Esophagus squamous epithelium (tissue), 5 donors: ENCODE results near the gene KRTDAP. TPM values are rescaled to one million over a fixed set of nuclear protein-coding genes. Genes with fewer than 3 reads are reported as not detected.

Experiments used
- DNase-seq: peaks from one replicate; lab custom pipeline; 2025; lab: John Stamatoyannopoulos, UW
- H3K27ac ChIP-seq, 4 donors: fragments of 200-600 bp; sonication (generic); one replicate each; pipeline ENCODE4 v1.5.1; 2016 to 2019; ENCODE audit warnings: mild to moderate bottlenecking in 1 of 4
- H3K27me3 ChIP-seq, 4 donors: fragments of 200-600 bp; sonication (generic); 1 replicate in 3 of 4; 2 replicates in 1 of 4; pipeline versions ENCODE4 v1.5.1 to v1.6.0; 2017 to 2021; ENCODE audit warnings: antibody characterized with exemption in 1 of 4
- H3K36me3 ChIP-seq, 3 donors: fragments of 200-600 bp; sonication (generic); one replicate each; pipeline ENCODE4 v1.5.1; 2016 to 2019
- H3K4me1 ChIP-seq, 3 donors: fragments of 200-600 bp; sonication (generic); one replicate each; pipeline ENCODE4 v1.5.1; 2017 to 2019
- H3K4me3 ChIP-seq, 4 donors: fragments of 200-600 bp; sonication (generic); 1 replicate in 3 of 4; 2 replicates in 1 of 4; pipeline ENCODE4 v1.5.1; 2016 to 2019; ENCODE audit warnings: mild to moderate bottlenecking in 2 of 4, moderate library complexity in 1 of 4
- H3K9me3 ChIP-seq, 3 donors: fragments of 200-600 bp; sonication (generic); one replicate each; pipeline ENCODE4 v1.5.1; 2016 to 2019
- POLR2A ChIP-seq, 4 donors: fragments of 450-650 bp; IDR thresholded peaks; one replicate each; pipeline ENCODE4 v1.6.1; 2017; ENCODE audit warnings: antibody characterized with exemption in 4 of 4, mild to moderate bottlenecking in 4 of 4, moderate library complexity in 3 of 4
- WGBS, 2 donors: methylation state at CpG; one replicate each; pipeline ENCODE4 v1.1.5; 2018; 5-methylcytosine and 5-hydroxymethylcytosine counted together
- intact Hi-C: fragments of 100-400 bp; cut with DNase I; formaldehyde crosslinking; loops from one replicate; pipeline ENCODE4 v1.15.0; 2022
- total RNA-seq, 4 donors: library from RNA; depleted of rRNA; stranded (reverse); fragments of >200 nt; gene quantifications; one replicate each; pipeline ENCODE4 v1.1.0, GENCODE V29; 2016
- TF ChIP-seq, protein P1 (sequence below), 6 experiments: fragments of 450-650 bp in 4 of 6; fragments of 200-600 bp in 2 of 6; sonication (generic) in 2 of 6; IDR thresholded peaks; one replicate each; pipeline ENCODE4 v1.5.1; 2016 to 2019; ENCODE audit warnings: antibody characterized with exemption in 6 of 6, mild to moderate bottlenecking in 4 of 6, moderate library complexity in 4 of 6
- donor health status: DM: yes; HTN: yes; CAD: no.

KRTDAP gene
- total RNA-seq, 4 donors from 2014 or later, result 4.6 to 656 (median 111) TPM

DNA sequence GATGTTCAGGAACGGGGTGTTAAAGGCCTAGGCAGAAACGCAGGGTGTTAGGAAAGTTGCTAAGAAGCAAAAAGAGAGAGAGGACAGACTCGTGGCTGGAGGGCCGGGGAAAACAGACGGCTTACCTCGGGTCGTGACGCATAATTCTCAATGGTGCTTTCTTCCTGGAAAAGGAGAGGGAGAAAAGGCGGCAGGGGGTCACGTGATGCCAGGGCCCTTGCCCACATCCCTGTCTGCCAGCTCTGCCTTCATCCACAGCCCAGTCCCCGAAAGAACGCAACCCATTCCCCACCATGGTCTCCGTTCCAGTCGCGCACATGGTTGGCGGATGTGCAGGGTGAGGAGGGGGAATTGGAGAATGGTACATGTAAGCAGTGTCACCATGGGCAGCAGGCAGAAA lies 1.6 kb downstream of the KRTDAP start:
- Histone ChIP-seq H3K27ac (no peak overlapping the region), H3K9me3 (no peaks in the 10 kb centered on the region), H3K4me1 (peaks cover 0 to 27% (median 0%) of the 10 kb centered on the region in 3 donors), H3K27me3 (peaks cover 0 to 69% (median 0%) of the 10 kb centered on the region in 4 donors), H3K36me3 (no peaks in the 10 kb centered on the region), H3K4me3 (no peak overlapping the region)
- WGBS, 2 donors, result 79 to 88% methylated on average over 16 of the region's 16 CpGs
- intact Hi-C loops, result no loop called here
- no peak for DNase-seq
- TF ChIP-seq, protein P1, sequence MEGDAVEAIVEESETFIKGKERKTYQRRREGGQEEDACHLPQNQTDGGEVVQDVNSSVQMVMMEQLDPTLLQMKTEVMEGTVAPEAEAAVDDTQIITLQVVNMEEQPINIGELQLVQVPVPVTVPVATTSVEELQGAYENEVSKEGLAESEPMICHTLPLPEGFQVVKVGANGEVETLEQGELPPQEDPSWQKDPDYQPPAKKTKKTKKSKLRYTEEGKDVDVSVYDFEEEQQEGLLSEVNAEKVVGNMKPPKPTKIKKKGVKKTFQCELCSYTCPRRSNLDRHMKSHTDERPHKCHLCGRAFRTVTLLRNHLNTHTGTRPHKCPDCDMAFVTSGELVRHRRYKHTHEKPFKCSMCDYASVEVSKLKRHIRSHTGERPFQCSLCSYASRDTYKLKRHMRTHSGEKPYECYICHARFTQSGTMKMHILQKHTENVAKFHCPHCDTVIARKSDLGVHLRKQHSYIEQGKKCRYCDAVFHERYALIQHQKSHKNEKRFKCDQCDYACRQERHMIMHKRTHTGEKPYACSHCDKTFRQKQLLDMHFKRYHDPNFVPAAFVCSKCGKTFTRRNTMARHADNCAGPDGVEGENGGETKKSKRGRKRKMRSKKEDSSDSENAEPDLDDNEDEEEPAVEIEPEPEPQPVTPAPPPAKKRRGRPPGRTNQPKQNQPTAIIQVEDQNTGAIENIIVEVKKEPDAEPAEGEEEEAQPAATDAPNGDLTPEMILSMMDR (IDR thresholded peaks at IDR 0.05), result no peak
- no peak for TF ChIP-seq POLR2A (IDR thresholded peaks at IDR 0.05)

GRCh38 chr19:35487656-35488182 lies 2.5 kb downstream of the KRTDAP start:
- Histone ChIP-seq H3K9me3 (no peaks in the 10 kb centered on the region), H3K27me3 (peaks cover 0 to 61% (median 0%) of the 10 kb centered on the region in 4 donors), H3K4me1 (peaks cover 0 to 22% (median 0%) of the 10 kb centered on the region in 3 donors), H3K27ac (no peak overlapping the region), H3K4me3 (no peak overlapping the region), H3K36me3 (no peaks in the 10 kb centered on the region)
- no peak for DNase-seq
- TF ChIP-seq POLR2A (IDR thresholded peaks at IDR 0.05), result no peak
- TF ChIP-seq, protein P1 (IDR thresholded peaks at IDR 0.05), result no peak
- WGBS, 2 donors, result 89 to 93% methylated on average over 10 of the region's 10 CpGs
- intact Hi-C loops, result no loop called here

DNA sequence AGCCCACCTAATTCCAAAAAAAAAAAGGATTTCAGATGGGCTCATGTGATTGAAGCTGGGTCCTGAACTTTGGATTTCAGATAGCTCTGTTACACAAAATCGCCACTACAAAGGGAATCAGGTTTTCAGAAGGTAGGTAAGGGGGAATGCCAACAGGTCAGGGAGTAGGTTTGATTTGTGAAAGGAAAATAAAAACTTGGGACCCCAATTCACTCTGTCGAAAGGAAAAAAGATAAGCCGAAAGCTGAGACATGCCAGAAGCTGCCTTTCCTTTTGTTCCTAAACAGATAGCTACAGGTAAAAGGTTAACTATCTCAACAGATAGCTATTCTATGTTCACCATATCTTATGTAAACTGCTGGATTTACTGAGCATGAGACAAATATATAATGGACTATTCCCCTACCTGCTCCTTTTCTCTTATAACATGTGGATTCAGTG lies 4.0 kb downstream of the KRTDAP start:
- Histone ChIP-seq H3K27ac (no peak overlapping the region), H3K9me3 (no peaks in the 10 kb centered on the region), H3K4me1 (peaks cover 0 to 13% (median 0%) of the 10 kb centered on the region in 3 donors), H3K4me3 (no peak overlapping the region), H3K36me3 (no peaks in the 10 kb centered on the region), H3K27me3 (peaks cover 0 to 47% (median 0%) of the 10 kb centered on the region in 4 donors)
- WGBS, 2 donors, result 53 to 75% methylated on average over 3 of the region's 3 CpGs
- DNase-seq, result no peak
- no peak for TF ChIP-seq POLR2A (IDR thresholded peaks at IDR 0.05)
- TF ChIP-seq, protein P1 (IDR thresholded peaks at IDR 0.05), result no peak
- intact Hi-C loops, result no loop called here

DNA sequence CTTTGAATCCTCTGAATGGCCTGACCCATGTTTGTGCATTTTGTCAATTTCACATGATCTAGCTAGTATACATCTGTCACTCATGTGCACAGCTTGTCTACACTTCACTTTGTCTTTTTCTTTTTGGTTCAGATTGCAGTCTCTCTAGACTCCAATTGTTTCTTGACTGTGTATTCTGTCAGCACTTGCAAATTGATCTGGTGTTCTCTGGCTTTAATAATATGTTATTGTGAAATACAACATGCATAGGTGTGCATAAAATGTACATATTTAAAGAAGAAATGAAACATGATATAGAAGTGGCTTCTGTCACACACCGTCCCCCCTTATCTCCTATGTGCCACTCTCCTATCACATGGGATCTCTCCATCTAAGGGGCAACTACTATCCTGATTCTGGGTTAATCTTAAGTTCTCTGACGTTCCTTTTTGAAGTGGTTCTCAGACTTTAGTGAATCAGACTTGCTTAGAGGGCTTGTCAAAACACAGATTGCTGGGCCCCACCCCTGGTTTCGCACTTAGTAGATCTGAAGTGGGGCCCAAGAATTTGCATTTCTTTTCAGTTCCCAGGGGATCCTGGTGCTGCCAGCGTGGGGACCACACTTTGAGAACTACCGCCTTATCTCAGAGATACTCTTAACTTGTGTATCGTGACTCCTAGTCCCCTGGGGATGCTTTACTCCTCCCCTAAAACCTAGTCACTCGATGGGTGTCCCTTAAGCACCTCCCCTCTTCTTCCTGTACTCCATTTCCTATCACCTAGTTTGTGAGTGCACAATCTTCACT lies 5.8 kb downstream of the KRTDAP start:
- intact Hi-C loops, result no loop called here
- WGBS, 2 donors, result 56 to 59% methylated on average over 7 of the region's 7 CpGs
- H3K9me3 ChIP-seq, result no peaks in the 10 kb centered on the region
- H3K4me3 ChIP-seq, result no peak overlapping the region
- peaks cover 0 to 29% (median 0%) of the 10 kb centered on the region in 4 donors for H3K27me3 ChIP-seq
- H3K36me3 ChIP-seq, result no peaks in the 10 kb centered on the region
- DNase-seq, result no peak
- H3K4me1 ChIP-seq, result no peaks in the 10 kb centered on the region
- no peak overlapping the region for H3K27ac ChIP-seq
- no peak for TF ChIP-seq POLR2A (IDR thresholded peaks at IDR 0.05)
- TF ChIP-seq, protein P1 (IDR thresholded peaks at IDR 0.05), result no peak

GRCh38 chr19:35483089-35483488 lies 7.2 kb downstream of the KRTDAP start:
- 76 to 81% methylated on average over 5 of the region's 5 CpGs for WGBS, 2 donors
- Histone ChIP-seq H3K27ac (no peak overlapping the region), H3K27me3 (peaks cover 0 to 16% (median 0%) of the 10 kb centered on the region in 4 donors), H3K36me3 (no peaks in the 10 kb centered on the region), H3K4me3 (no peak overlapping the region), H3K4me1 (peaks cover 0 to 9% (median 0%) of the 10 kb centered on the region in 3 donors), H3K9me3 (no peaks in the 10 kb centered on the region)
- intact Hi-C loops, result no loop called here
- DNase-seq, result no peak
- TF ChIP-seq, protein P1 (IDR thresholded peaks at IDR 0.05), result no peak
- no peak for TF ChIP-seq POLR2A (IDR thresholded peaks at IDR 0.05)
